HG03432 (cell line): ENCODE measurements around the gene SMCP.

Experiments
- ATAC-seq: cut with Tn5 transposase; IDR thresholded peaks from one replicate; pipeline ENCODE4 v1.9.1; 2021; ENCODE audit warnings: mild to moderate bottlenecking, moderate library complexity; ENCODE audit not compliant: unreplicated experiment

SMCP gene

DNA sequence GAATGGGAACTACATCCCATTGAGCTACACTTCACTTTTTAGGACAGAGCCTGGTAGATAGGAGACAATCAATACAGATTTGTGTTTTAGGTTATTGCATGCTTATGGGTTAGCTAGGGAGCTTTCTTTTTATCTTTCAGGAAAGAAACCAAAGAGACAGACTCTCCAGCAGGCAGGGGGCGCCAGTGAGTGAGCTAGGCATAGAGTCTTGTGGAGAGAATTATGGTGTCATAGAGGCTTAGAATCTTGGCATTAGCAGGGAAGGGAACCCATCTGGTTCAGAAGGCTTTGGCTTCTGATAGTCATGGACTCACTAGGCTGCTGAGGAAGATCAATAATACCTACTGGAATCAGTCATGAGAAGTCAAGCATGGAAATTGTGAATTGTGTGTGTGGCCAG is at the start of gene SMCP:
TSS of gene SMCP (plus strand) at position 281 of the 400 bp plus-strand sequence. CDS start 6,101 bp downstream, outside the sequence.
- no peak for ATAC-seq

DNA sequence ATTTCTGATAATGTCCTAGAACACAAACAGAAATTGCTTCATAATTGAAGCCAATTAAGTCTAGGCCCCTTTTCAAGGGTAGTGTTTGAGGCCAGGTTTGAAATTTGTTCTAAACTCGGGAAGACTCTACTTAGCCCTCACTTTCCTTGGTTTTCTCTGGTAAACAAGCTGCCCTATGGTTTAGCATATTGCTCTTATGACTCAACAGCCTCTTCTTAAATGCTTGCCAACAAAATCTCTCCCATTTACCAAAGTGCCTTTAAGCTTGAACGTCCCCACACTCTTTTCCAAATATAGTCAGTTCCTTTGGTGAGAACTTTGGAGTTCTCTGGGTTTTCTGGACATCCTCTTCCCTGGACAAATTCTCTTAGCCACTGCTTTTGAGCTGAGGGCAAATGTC is 41.3 kb upstream of the SMCP start:
- no peak for ATAC-seq

- ATAC-seq: no peak
Observed at GRCh38 chr1:152842556-152842955, 35.6 kb upstream of the SMCP start, which contains the start of gene LCE6A. LCE6A (plus strand) TSS chr1:152842856; CDS start chr1:152843521, 665 bp downstream.

DNA sequence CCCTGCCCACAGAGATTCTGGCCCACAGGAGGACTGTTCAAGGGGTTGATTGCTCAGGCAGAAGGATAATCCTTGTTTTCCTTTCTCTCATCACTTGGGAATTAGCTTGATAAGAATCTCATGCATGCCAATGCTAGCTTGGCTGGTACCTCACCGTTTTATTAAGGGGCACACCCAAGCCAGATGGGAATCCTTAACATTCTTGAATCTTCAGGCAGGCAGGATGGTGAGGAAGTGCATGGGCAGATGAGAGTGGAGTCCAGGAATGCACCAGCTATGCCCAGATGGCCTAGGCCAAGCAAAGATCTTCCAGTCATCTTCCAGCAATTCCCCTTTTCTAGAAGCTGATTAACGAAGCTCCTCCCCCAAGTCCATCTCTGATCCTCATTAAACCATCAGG is 22.5 kb upstream of the SMCP start:
- ATAC-seq: no peak

DNA sequence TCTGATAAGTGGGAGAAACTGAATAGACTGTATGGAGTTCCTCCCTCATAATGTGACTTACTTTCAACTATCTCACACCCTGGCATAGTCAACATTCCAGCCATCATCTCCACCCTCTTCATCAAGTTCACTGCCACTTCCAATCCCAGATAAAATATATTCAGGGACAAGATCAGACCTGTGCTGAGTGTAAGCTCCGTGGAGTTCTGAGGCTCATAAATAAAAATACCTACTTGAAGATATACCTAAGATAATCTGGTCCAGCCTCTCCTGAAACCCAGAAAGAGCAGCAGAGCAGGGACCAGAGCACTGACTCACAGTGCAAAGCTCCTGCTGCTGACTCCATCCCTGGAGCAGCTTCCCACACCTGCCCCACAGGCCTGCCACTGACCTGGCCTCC is 20.1 kb upstream of the SMCP start:
- ATAC-seq: no peak

DNA sequence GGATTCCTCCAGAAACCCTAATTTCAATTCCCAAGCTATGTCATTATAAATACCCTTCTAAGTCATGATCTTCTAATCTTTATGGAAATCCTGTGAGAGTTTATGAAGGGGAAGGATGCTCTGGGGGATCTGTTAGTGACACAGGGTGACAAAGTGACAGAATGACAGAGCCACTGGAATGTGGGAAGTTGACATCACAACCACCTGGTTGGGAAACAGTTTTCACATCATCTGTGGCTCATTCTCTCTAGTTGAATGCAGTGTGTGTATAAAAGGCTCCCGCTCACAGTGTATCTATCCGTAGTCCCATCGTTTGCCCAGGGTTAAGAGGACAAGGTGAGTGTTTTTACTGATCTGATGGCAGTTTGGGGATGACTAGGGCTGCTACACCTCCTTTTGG is 18.4 kb upstream of the SMCP start, which contains the start of gene LCE7A:
TSS of gene LCE7A (plus strand) at position 301 of the 400 bp plus-strand sequence. CDS start 702 bp downstream, outside the sequence.
- no peak for ATAC-seq

DNA sequence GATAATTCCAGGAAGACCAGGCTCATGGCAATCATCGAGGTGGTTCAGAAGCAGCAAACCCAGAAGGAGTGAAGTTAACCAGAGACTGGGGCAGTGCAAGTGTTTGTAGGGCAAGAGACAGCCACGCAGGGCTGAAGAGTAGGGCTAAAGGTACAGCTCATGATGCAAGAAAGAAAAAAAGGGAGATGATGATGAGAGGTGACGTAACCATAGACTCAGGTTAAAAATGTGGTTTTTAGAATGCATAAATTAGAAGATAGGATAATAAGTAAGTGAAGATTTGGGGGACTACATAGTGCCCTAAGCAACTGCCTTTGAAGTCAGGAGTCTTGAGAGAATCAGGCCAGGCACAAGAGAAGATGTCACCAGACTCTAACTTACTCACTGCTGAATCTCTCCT is 18.0 kb upstream of the SMCP start:
- ATAC-seq: no peak

DNA sequence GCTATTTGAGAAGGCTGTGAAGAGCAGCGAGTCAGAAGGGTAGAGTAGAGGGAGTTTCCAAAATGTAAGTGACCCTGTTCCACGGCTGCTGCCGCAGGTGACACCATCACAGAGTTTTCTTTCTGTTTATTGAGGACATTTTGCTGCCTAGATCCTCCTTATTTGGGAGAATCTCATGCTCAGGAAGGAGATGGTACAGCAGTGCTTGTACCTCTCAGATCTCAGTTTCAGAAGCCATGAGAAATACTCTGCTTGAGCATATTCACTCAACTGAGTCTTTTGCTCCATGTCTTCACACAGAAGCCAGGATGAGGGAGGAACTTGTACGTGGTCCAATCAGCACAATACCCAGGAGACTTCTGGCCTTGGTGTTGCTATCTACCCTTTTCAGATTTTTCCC is 16.7 kb upstream of the SMCP start:
- no peak for ATAC-seq

- ATAC-seq: no peak
Observed at GRCh38 chr1:152864443-152864842, 13.7 kb upstream of the SMCP start.

DNA sequence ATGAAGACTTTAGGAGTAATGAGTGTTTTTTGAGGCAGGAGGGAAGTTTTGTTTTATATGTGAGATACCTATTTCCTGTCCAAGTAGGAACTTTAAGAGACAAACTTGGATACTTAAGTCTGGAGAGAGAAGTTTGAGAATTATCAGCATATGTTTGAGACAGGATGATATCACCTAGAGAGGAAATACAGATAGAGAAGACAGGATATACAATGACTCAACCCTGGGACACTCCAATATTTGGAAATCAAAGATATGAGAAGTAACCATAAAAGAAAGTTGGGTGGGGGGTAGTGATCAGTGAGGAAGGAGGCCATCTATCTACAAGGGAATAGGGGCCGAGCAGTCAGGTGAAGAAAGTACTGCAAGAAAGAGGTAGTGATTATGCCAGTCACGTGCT is 11.8 kb upstream of the SMCP start:
- no peak for ATAC-seq

DNA sequence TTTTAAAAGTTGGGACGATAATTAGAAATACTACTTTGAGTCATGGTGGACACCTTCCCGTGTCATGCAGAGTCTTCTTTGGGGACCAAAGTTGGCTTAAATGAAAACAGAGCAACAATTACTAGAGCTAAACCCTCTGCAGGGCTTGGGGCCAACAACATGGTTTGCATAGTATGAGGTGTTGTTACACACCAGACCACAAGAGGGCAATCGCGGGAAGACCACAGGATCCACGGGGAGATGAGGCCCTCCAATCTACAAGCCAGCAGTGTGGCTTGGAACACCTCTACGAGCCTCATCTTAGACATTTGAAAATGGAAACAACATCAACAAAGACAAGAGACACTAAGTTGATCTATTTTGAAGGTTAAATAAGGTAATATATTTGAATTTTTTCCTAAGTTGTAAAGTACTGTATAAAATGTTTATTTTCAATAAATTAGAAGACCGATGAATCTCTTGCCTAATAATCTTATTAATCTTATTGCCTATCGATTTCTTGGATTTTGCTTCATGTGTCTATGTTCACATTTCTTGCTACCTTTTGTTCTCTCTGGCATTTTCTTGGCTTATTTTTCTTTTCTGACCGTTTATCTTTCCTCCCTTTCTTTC is 8.2 kb upstream of the SMCP start:
- no peak for ATAC-seq

DNA sequence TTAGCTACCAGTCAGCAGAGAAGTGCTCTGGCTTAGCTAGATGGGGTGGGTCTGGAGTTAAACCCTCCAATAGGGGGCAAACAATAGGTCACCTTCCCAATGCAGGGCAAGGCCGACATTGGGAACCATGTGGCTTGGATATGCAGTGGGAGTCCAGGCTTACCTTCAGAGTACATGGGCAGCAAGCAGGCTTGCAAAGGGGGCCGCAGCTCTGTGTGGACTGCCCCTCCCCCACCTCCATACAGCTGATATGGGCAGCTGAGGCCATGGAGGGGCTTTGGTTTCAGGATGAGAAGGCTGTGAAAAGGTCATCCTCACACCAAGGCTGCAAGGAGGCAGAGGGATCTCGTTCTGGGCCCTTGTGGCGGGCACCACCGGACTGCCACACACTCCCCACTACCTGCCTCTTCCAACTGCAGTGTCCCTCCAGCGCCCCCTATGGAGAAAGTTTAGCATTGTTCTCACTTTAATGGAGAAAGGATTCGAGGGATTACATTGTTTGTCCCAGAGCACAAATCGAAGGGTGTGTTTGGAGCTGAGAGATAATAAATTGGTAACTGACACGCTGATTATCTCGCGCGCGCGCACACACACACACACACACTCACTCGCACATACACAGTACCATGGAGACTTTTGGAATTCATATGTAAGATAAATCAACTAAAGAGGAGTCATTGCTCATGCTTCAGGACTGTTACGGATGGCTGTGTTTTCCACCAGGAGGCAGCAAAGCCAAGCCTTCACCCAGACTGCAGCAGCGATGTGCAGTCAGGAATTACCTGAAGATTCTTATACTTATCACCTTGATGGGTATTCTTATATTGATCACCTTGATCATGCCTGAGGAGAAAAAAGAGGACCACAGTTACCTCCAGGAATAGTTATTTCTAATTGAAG is 7.0 kb upstream of the SMCP start:
- ATAC-seq: no peak

GRCh38 chr1:152871731-152872126 is 6.4 kb upstream of the SMCP start:
- no peak for ATAC-seq

GRCh38 chr1:152873495-152873894 is 4.6 kb upstream of the SMCP start:
- no peak for ATAC-seq

GRCh38 chr1:152876827-152877226 is 1.3 kb upstream of the SMCP start:
- no peak for ATAC-seq

- no peak for ATAC-seq
Observed at GRCh38 chr1:152879559-152880198, 1.6 kb downstream of the SMCP start.

- ATAC-seq: no peak
Observed at GRCh38 chr1:152880316-152880715, 2.2 kb downstream of the SMCP start.

DNA sequence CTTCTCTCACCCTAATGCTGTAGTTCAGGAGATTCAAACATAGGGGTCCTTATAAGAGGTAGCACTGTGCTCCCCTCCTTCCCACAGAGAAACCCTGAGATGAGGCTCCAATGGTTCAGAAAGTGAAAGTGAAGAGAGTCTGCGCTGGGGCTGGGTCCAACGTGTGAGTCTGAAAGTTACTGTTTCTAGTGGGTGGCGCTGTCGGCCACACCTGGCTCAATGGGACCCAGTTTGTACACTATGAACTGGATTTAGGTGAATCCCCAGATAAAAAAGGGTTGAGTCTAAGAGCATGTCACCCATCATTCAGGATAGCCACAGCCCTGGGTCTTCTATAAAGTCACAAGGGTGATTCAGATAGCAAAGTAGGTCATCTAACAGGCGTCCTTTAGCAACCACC is 2.8 kb downstream of the SMCP start:
- ATAC-seq: peak; percentile 56

DNA sequence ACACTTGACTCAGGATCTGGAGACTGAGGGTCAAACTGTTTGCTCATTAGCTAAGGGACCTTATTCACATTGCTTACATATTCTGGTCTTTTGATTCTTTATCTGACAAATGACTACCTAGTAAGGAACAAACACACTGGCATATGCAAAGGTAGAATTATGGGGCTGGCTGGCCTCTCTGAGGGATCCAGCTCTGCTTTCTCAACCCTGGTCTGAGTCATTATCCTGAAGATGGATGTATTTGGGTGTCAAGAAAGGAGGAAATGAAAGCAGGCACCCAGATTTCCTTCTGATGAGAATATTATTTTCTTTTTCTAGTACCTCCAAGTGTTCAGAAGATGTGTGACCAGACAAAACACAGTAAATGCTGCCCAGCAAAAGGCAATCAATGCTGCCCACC is 6.0 kb downstream of the SMCP start:
- ATAC-seq: no peak

DNA sequence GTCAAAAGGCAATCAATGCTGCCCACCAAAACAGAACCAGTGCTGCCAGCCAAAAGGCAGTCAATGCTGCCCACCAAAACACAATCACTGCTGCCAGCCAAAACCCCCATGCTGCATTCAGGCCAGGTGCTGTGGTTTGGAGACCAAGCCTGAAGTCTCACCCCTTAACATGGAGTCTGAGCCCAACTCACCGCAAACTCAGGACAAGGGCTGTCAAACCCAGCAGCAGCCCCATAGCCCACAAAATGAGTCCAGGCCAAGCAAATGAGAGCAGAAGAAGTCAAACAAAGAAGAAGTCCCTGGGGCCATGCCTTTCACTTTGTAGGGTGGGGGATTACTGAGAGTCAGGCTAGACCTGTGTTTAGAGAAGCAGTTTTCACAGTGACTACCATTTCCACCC is 6.4 kb downstream of the SMCP start:
- no peak for ATAC-seq

- no peak for ATAC-seq
Observed at GRCh38 chr1:152884966-152885624, 7.0 kb downstream of the SMCP start.
